Central memory CD4-positive, alpha-beta T cell (primary cell): Measurements from ENCODE around the gene C7orf25.

Experiments
- DNase-seq: peaks from one replicate; pipeline ENCODE4 v3.0.0; 2022

Gene C7orf25

GRCh38 chr7:42876182-42877068 is 35.4 kb downstream of the C7orf25 start:
- no peak for DNase-seq

- no peak for DNase-seq
Observed at GRCh38 chr7:42869131-42870020, 42.5 kb downstream of the C7orf25 start.

- DNase-seq: no peak
Observed at GRCh38 chr7:42868480-42868879, 43.4 kb downstream of the C7orf25 start.
